ENCODE measurements around the gene DNAJC18.
"Not testable (repeated sequence)": the region's sequence is repeated elsewhere in the genome, so short reads cannot be mapped to it uniquely, and the experiment has no call there.

DNAJC18 gene

GRCh38 chr5:139461176-139461575 is 21.9 kb upstream of the DNAJC18 start:
- no peak for DNase-seq (ENCODE audit: low read depth)

DNA sequence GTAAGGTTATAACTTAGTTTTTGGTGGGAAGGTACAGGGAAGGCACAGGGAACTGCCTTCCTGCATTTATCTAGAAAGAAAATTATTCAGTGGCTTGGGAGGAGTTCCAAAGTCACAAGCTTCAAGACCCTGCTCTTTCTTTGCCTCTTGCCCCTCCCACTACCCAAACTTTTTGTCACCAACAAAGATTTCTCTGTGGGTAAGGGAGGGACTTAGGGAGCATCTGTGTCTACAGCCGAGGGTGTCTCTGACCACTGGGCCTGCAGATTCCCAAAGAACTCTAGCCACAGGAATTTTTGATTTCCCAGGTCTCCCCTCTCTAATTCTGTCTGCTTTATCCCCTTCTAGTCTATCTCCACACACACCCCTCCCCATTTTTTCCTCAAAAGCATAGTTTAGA is 21.1 kb upstream of the DNAJC18 start:
- DNase-seq (ENCODE audit: low read depth) = no peak

- DNase-seq (ENCODE audit: low read depth) = no peak
Observed at GRCh38 chr5:139459451-139459934, 20.2 kb upstream of the DNAJC18 start.

- DNase-seq (ENCODE audit: low read depth) = no peak
Observed at GRCh38 chr5:139458580-139459407, 19.5 kb upstream of the DNAJC18 start.

GRCh38 chr5:139457653-139458306 is 18.5 kb upstream of the DNAJC18 start:
- DNase-seq (ENCODE audit: low read depth) = no peak

- no peak for DNase-seq (ENCODE audit: low read depth)
Observed at GRCh38 chr5:139457241-139457640, 17.9 kb upstream of the DNAJC18 start.

- no peak for DNase-seq (ENCODE audit: low read depth)
Observed at GRCh38 chr5:139456776-139457175, 17.5 kb upstream of the DNAJC18 start.

GRCh38 chr5:139454568-139455290 is 15.4 kb upstream of the DNAJC18 start:
- DNase-seq (ENCODE audit: low read depth) = no peak

GRCh38 chr5:139453683-139454567 is 14.6 kb upstream of the DNAJC18 start:
- no peak for DNase-seq (ENCODE audit: low read depth)

DNA sequence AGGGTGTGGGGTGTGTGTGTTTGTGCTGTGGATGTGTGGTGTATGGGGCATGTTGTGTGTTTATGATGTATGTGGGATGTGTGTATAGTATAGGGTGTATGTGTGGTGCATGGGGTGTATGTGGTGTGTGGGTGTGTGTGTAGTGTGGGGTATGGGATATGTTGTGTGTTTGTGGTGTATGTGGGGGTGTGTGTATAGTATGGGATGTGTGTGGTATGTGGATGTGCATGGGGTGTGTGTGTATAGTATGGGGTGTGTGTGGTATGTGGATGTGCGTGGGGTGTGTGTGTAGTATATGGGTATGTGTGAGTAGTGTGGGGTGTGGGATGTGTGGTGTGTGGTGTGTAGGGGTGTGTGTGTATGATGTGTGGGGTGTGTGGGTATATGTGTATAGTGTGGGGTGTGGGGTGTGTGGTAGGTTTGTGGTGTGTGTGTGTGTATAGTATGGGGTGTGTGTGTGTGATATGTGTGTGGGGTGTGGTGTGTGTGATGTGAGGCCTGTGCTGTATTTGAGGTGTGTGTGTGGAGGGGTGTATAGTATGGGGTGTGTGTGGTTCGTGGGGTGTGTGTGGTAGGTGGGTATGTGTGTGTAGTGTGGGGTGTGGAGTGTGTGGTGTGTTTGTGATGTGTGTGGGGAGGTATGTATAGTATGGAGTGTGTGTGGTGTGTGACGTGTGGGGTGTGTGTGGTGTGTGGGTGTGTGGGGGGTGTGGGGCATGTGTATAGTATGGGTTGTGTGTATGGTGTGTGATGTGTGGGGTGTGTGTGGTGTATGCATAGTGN is 12.7 kb upstream of the DNAJC18 start:
- no peak for DNase-seq (ENCODE audit: low read depth)

DNA sequence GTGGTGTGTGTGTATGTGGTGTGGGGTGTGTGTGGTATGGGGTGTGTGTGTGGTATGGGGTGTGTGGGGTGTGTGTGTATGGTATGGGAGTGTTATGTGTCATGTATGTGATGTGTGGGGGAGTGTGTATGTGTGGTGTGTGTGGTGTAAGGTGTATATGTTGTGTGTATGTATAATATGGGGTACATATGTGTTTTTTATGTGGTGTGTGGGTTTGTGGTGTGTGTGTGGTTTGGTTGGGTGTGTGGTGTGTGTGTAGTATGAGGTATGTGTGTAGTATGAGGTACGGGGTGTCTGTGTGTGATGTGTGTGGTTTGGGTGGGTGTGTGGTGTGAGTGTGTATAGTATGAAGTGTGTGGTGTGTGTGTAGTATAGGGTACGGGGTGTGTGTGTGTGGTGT is 11.9 kb upstream of the DNAJC18 start:
- DNase-seq (ENCODE audit: low read depth) = no peak

DNA sequence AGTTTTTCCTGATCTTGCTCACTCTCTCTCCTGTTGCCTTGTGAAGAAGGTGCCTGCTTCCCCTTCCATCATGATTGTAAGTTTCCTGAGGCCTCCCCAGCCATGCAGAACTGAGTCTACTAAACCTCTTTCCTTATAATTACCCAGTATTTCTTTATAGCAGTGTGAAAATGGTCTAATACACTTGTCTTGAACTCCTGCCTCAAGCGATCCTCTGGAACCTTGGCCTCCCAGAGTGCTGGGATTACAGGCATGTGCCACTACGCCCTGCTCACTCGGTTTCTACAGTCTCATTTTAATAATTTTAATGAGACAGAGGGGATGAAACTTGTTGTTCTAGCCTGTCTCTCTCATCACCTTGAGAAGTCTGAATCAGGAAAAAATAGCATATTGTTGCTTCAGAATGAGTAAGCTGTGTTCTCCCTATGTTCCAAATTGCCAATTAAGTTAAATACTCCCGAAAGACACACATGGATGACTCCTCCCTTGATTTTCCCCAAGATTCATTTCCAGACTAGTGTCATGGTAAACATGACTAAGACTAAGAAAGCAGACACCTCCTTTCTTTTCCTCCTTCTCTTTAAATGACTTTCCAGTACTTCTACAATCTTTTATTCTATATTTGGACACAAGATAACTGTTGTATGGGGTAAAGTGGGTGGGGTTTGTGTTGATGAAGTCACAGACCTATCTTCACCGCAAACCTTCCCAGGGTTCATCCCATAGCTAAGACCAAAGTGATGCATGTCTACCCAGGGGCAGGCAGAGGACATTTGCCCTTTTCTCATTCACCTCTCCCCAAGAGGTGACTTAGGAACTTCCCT is 7.8 kb upstream of the DNAJC18 start:
- DNase-seq (ENCODE audit: low read depth) = no peak

DNA sequence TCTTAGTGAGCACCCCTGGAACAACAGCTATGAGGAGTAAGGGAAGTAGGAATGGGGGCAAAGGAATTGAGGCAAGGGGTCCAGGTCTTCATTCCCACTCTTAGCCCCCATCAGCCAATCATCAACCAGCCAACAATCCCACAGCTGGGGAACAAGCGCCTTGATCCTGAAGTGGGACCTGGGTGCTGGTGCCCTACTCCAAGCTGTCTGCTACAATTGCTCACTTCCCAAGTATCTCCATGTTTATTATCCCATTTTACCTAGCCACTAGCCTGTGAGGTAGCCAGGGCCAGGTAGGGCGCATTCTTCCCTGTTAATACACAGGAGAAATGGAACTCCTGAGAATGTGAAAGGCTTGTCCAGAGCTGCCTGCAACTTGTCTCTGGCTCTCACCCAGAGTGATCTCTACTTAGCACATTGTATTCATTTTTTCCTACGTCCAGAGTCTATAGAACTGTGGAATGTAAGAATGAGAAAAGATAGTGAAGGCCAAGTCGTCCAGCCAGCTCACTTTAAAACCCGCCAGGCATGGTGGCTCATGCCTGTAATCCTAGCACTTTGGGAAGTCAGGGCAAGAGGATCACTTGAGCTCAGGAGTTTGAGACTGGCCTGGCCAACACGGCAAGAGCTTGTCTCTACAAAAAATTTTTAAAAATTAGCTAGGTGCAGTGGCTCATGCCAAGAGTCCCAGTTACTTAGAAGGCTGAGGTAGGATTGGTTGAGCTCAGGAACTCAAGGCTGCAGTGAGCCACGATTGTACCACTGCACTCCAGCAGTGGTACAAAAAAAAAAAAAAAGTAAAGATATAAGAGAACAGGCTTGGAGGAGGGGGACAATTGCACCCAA is 6.2 kb upstream of the DNAJC18 start:
- peak; percentile 63 for DNase-seq (ENCODE audit: low read depth)

DNA sequence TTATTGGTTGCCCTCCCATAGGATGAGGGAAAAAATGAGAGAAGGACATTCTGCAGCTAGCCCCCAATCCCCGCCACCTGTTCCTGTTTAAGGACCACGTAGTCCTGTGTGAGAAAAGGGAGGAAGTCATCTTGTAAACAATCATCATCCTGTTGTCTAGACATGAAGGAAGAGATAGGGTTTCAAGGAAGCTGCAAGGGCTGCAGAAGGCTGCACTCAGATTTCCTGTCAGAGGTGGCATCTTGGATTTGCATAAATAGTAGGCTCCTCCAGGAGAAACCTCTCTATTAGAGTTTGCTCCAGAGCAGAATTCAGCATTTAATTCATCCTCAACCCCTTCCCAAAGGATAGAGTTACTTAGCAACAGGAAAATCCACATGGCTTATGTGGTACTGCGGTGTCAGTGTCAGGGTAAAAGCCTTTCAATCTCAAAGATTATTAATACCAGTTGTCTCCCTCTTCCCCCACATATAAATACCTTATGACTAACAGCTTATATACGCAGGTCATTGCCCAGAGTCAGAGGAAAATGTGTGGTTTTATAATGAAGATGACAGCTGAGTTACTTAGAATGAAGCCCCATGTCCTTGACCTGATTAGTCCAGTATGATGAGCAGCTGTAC is 4.6 kb upstream of the DNAJC18 start:
- peak; percentile 54 for DNase-seq (ENCODE audit: low read depth)

GRCh38 chr5:139440416-139440815 is 1.1 kb upstream of the DNAJC18 start:
- not testable (repeated sequence) for DNase-seq (ENCODE audit: low read depth)

DNA sequence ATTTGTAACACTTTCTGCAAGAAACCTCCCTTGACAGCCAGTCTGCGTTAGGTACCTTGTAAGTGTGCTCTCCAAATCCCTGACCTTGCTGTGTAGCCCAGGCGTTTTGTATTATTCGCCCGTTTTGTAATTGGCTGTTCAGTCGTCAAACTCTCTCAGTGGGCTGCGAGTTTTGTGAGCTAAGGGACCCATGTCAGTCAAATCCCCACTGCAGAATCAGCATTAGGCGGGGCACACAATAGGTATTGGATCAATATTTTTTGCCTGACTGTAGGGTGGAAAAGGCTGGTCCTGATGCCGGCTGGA is 665 bp downstream of the DNAJC18 start:
- DNase-seq (ENCODE audit: low read depth) = no peak

- no peak for DNase-seq (ENCODE audit: low read depth)
Observed at GRCh38 chr5:139435676-139436075, 3.6 kb downstream of the DNAJC18 start.

DNA sequence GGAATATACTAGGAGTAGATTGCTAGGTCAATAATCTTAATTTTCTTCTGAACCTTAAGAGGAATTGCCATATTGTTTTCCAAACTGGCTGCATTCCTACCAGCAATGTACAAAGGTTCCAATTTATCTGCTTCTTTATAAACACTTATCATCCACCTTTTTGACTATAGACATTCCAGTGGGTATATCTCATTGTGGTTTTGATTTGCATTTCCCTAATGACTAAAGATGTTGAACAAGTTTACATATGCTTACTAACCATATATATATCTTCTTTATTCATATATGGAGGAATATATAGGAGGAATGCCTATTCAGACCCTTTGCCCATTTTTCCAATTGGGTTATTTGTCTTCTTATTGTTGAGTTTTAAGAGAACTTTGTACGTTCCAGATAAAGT is 7.6 kb downstream of the DNAJC18 start:
- DNase-seq (ENCODE audit: low read depth) = no peak

- no peak for DNase-seq (ENCODE audit: low read depth)
Observed at GRCh38 chr5:139430015-139430414, 9.3 kb downstream of the DNAJC18 start.
